Stimulated activated CD8-positive, alpha-beta memory T cell treated with anti-CD3 and anti-CD28 coated beads, Interleukin-4, amount 100 ng/mL, for 24 hours (primary cell): ENCODE measurements around the gene PDE7B.
"Not testable (repeated sequence)": the region's sequence is repeated elsewhere in the genome, so short reads cannot be mapped to it uniquely, and the experiment has no call there.

ENCODE experiments used
- DNase-seq: peaks from one replicate; pipeline ENCODE4 v3.0.0-alpha.2; 2020; ENCODE audit warnings: low read depth

The PDE7B gene

DNA sequence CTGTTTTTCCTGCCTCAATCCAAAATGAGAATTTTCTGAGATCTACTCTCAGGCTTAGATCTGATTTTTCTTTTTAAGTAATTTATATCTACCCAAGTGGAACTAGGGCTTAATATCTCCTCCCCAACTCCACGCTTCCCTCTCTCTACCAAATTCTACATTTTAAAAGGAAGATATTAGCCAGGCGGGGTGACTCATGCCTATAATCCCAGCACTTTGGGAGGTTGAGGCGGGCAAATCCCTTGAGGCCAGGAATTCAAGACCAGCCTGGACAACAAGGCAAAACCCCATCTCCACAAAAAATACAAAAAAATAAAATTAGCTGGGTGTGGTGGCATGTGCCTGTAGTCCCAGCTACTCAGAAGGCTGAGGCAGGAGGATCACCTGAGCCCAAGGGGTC lies 337.6 kb downstream of the PDE7B start:
- DNase-seq, result no peak

DNA sequence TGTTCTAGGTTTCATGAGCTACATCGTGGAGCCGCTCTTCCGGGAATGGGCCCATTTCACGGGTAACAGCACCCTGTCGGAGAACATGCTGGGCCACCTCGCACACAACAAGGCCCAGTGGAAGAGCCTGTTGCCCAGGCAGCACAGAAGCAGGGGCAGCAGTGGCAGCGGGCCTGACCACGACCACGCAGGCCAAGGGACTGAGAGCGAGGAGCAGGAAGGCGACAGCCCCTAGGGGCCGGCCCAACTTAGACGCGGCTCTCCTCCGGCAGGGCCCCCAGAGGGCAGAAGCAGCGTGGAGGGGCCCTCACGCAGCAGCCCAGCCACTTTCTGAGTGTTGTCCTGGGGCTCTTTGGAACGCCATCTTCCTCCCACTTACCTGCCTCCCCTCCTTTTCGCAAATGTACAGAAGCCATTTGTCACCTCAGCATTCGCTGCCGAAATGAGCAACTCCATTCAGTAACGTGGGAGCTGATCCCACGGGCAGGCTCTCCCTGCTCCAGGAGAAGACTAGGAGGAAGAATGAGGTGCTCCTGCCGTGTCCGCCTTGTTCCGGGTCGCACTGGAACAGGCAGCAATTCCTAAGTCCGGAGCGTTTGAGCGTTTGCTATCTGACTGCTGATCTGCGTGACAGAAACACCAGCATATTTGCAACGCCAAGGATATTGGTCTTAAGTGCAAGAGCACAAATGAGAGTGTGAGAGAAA lies 340.3 kb downstream of the PDE7B start:
- no peak for DNase-seq

DNA sequence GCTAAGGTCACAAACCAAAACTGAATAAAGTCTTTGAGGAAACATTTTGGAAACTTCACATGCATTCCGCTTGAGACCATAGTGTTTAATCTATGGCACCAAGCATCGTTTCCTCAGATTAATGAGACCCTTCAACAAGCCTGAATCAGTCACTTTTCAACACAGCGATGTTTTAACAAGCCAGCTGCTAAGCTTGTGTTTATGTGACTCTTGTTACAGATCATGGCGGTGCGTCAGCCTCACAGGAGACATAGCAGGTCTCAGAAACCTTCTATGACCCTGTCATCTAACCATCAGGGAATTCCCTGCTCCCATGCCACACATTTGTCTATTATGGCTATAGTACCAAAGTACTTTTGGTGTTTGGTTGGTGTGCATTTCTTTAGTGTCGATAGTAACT lies 341.4 kb downstream of the PDE7B start:
- DNase-seq, result no peak

DNA sequence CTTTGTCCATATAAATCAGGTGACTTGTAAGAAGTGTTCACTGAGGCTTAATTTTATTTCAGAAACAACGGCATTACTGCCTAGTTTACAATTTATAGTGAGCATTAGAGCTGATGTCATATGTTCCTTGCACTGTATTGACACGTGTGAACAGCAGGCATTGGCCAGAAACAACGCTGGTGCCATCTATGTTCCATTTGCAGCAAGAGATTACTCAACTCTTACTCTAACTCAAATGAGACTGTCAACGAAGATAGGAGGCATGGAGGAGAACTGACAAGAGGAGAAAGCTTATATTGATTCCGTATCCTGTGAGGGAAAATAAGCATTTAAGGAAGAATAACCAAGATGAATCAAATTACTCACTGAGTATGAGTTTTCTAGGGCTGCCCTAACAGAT lies 350.2 kb downstream of the PDE7B start:
- no peak for DNase-seq

DNA sequence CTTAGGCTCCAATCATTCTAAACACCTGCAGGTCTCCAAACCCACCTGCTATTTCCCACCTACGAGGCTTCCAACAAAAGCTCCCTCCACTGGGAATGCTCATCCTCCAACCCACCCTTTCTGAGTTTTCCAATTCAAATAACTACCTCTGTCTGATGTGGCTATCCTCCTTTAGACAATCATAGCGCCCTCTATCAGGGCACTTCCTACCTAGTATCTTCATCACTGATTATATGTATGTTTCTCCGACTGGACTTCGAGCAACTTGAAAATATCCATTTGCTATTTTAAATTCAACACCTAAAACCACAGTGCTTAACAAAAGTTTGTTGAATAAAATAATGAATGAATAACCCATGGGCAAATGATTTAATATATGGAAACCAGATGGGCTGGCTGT lies 357.3 kb downstream of the PDE7B start:
- DNase-seq, result no peak

DNA sequence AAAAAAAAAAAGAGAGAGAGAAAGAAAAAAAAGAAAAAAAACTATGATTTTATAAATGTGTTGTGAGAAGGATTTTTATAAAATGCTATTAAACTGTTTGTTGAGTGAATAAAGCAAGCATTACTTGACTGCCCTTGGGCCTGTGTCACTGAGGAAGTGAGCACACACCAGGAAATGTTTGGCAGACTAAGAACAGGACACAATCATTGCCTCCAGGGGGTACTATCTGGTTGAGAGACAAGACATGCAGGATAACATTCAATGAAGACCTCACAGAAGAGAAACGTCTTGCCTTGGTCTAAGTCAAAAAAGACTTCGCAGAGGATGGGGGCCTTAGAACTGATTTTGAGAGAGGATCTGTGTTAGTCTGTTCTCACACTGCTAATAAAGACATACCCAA lies 358.0 kb downstream of the PDE7B start:
- no peak for DNase-seq

DNA sequence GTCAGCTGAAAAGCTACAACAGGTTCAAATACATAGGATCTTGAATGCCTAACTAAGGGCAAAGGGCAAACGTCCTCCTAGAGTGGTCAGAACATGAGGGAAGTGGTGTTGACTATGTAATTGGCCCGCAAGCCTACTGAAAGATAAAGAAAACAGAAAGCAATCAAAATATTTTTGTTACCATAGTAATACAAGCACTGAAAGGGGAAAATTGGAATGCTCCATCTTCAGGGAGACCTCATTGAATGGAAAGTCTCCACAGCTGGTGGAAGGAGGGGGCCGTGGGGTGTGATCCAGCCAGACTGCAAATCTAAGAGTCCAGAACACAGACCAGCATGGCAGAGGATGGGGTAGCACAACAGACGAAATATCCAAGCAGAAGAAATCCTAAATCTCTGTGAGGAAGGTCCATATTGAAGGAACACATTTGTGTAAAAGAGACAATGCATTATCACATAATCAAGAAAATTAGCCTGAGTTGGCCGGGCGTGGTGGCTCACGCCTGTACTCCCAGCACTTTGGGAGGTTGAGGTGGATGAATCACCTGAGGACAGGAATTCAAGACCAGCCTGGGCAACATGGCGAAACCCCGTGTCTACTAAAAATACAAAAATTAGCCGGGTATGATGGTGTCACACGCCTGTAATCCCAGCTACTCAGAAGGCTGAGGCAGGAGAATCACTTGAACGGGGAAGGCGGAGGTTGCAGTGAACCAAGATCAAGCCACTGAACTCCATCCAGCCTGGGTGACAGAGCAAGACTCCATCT lies 359.1 kb downstream of the PDE7B start:
- DNase-seq, result no peak

DNA sequence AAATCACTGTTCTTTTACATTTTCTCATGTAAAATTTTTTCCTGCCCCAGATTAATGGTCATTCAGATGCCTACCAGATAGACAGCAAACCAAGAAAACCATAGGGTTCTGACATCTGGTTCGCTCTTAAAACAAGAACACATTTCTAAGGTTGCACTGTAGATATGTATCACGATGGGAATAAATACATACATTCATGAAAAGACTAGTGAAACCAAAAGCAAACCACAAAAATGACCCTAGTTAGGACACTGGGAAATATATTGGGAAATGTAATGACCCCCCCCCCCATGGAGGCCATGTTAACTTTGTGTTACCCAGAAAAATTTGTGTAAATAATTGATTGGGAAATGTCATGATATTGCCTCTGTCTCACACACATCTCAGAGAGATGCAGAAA lies 361.1 kb downstream of the PDE7B start:
- DNase-seq, result no peak

DNA sequence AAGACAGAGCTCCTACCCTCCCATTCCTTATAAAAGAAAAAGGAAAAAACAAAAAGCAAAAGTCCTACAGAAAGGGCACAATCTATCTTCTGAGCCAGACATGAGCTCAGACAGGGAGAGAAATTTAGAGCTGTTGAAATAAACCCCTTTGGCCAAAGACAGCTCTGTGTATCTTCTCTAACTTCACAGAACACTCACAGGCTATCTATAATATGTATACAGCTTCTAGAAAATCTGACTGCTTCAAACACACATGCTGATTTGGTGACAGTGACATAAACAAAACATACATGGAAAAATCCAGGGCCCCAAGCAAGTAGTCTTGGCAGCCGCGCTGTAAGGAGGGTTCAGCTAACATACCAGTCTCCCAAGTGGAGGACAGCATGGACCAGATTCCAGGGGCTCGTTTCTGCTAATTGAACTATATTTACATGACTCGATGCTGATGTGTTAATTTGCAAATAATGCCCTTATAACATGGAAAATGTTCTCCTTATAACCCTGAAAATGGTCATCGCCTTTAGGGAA lies 361.6 kb downstream of the PDE7B start:
- no peak for DNase-seq

DNA sequence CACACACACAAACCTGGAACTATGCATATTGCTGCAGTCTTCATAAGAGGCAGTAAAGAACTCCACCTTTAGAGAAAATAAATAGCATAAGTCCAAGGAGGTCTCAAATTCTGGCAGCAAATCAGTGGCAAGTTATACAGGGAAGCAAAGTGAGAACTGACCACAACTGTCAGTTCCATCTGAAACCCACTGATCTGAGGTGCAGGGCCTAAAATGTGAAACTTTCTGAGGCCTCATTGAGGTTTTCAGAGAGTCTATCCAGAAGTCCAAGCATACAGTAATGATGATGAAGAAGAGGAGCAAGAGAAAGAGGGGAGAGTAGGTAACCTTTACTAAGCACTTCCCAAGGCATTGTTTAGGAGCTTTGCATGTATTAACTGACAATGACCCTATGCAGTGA lies 362.4 kb downstream of the PDE7B start:
- no peak for DNase-seq

DNA sequence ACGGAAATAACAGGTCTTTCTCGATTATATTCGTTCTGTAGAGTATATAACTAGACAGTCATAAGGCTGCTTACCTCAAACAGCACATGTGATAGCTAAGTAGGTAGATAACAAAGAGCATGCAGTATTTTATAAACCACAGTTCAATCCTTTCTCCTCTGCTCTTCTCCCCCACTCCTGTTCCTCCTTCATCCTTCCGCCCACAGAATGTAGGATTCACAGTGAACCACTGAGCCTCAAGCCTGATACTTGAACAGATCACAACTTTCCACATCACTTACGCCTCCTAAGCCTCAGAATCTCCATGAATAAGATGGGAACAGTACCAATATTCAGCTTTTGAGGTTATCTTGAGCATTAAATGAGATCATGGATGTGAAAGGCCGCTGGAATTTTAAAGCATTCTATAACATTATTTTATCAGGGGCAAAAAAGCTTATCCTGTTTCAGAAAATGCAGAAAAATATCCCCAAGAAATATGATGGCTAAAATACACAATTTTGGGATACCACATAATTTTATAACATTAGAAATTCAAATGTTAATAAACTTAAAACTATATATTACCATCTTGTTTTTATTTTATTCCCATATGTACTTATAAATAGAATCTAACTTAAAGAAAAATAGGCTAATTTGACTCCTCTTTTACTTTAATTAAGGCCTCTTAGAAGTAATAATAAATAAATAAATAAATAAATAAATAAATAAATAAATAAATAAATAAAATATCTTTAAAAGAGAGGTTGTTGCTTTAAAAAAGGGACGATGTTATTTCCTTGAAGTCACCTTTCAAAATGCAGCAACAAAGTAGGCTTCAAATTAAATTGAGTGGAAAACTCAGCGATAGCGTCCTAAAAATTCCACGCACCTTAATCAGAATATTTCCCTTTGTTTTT lies 365.3 kb downstream of the PDE7B start:
- DNase-seq, result no peak

DNA sequence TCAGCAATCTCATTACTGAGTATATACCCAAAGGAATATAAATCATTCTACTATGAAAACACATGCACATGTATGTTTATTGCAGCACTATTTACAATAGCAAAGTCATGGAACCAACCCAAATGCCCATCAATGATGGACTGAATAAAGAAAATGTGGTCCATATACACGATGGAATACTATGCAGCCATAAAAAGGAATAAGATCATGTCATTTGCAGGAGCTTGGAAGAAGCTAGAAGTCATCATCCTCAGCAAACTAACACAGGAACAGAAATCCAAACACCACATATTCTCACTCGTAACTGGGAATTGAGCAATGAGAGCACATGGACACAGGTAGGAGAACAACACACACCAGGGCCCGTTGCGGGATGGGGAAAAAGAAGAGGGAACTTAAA lies 373.5 kb downstream of the PDE7B start:
- not testable (repeated sequence) for DNase-seq

DNA sequence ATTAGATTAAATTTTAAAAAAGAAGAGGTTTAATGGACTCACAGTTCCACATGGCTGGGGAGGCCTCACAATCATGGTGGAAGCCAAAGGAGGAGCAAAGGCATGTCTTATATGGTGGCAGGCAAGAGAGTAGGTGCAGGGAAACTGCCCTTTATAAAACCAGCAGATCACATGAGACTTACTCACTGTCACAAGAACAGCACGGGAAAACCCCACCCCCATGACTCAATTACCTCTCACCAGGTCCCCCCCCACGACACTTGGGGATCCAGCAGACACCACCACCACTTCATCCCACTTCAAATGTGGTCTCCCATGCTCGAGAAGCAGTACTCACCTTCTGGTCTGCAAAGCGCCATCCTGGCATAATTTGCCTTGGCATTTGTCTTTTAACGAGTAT lies 374.0 kb downstream of the PDE7B start:
- DNase-seq, result no peak

DNA sequence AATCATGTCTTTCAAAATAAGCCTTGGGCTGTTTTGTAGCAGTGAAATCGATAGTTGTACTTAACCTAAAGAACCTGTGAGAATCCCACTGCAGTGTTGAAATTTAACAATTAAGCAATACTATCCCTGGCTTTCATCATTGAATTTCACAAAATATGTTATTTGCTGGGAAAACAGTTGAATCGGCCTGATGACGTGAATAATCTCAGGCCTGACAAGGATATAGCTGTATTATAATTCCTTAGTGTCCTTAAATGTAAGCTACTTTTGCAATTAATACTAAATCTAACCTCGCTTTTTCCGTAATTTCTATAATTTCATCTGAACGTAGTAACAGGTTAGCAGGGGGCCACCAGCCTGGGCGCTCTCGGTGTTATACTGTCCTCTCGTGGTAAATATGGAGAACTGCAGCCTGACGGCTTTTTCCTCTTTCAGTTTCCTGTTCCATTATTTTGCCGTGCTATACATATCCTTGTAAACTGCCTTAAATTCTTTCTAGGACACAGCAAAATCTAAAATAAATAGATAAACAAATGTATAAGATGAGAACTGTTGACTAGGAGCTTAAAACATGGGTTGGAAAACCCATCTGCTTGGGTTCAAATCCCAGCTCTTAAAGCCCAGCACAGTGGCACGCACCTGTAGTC lies 374.6 kb downstream of the PDE7B start:
- no peak for DNase-seq

DNA sequence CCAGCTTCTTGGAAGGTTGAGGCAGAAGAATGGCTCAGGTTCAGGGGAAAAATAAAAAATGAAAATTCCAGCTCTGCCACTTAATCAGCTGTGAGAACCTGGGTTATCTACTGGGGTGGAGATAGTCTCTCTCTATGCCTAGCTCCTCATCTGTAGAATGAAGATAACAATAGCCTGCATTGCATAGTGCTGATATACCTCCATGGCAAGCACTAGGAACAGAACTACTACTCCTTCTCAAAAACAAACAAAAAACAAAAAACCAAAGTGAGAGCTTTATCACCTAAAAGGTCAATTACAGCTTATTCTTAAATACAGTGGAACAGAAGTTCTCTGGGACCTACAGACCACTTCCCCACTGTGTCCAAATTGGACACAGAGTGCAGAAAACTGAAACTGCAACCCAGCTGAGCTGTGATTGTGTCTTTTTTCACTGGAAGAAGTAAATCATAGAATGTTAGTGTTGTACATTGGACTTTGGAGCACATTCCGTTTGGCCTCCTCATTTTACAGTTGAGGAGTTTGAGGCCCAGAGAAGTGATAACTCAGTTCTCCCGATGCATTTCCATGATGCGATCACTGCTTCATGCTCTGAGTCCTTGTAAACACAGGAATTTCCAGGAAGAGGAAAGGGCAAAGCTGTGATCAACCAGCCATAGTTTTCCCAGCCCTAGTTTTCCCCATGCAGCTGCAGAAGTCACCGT lies 375.3 kb downstream of the PDE7B start:
- no peak for DNase-seq

DNA sequence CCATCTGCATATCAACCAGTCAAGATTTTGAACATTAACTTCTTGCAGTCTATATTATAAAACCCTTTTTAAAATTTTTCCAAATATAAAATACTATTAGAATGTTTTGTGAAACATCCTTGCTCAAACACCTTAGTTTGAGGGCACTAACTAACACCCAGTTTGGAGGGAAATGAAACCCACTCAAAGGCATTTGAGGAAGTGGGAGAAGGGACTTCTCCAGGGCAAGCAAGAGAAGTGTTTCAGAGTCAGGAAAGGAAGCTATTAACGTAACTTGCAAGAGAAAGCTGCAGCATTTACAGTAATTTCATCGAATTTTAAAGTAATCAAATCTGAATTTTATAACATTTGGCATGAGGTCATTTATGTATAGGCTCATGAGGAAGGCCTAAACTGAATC lies 377.3 kb downstream of the PDE7B start:
- DNase-seq, result no peak

DNA sequence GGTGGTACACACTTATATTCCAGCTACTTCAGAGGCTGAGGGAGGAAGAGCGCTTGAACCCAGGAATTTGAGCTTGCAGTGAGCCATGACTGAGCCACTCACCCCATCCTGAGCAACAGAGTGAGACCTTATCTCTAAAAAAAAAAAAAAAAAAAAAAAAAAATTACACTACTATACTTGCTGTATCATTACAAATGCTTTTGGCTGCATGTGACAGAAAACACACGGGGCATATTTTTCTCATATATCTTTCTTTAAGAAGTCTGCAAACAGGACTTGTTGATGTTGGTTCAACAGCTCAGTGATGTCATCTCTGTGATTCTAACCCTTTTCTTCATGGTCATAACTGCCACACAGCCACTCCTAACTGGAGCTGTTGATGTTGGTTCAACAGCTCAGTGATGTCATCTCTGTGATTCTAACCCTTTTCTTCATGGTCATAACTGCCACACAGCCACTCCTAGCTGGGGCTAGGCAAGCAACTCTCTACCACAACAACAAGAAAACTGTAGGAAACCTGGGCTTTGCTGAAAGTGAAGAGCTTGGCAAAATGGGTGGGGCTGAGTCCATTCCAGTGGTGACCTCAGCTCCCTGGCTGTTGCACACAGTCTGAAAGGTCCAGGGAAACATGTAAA lies 378.8 kb downstream of the PDE7B start:
- DNase-seq, result no peak

DNA sequence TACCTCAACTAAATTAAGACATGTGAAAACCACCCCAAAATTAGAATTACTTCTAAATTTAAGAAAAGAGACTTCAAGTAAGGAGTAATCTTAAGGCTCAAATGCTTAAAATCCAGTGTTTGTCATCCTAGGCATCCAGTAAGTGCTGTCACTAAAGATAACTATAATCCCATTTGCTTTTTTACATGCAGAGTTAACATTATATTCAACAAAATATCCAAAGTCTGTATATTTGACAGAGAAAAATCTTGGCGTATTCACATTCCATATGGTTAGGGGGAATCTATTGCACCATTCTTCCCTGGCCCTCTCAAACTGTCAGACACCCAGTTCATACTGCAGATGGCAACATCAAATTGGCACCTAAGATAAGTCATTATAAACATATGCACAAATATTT lies 381.2 kb downstream of the PDE7B start:
- no peak for DNase-seq

DNA sequence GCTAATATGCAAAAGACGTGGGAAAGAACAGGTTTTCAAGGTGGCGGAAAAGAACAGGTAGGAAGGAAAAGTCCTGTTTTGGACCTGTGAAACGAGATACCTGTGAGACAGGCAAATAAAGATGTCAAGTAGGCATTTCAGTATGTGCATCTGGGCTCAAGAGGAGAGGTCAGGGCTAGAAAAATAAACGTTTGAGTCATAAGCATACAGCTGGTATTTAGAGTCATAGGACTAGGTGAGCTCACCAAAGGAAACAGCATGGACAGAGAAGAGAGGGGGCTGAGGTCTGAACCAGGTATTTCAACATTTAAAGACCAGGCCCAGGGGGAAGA lies 383.7 kb downstream of the PDE7B start:
- DNase-seq, result no peak

DNA sequence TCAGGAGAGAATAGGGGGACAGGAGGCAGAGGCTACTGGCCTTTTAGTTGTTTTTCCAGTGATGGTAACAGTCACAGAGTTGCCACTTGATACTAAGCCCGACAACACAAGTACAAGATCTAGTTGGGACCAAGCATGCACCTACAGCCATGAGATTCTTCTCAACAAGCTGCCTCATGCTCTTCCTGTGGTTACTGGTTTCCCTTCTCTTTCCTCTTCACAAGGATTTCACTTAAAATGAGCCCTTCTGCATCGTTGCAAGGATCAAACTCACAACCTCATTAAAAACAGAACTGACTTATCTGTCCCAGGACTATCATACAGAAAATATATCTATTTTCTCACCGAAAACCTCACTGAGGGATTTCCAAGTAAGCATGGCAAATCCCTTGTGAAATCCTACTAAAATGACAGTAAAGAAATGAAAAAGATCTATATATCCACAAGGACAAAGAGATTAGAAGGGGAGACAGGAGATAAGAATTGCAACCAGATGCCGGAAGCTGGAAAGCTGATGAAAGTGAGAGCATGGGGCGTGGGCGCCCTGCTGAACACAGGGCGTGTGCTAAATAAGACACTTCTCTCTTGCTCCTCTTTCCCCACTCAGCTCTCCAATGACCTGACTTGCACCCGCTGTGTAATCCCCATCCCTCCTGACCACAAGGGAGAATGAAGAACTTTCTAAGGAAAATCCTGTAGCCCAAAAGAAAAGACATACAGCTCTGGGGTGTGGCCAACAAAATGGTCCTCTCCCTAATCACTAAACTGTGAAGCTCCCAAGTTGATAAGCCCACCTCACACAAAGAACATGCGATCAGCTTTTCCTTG lies 385.2 kb downstream of the PDE7B start:
- no peak for DNase-seq
